Endometrial microvascular endothelial cells (primary cell): Measurements from ENCODE around the gene ANGEL2. TPM values are rescaled to one million over a fixed set of nuclear protein-coding genes. Genes with fewer than 3 reads are reported as not detected.
"Not testable (repeated sequence)": the region's sequence is repeated elsewhere in the genome, so short reads cannot be mapped to it uniquely, and the experiment has no call there.

Experiments
- in situ Hi-C: cut with HindIII; loops from 2 replicates; pipeline ENCODE4 v1.10.0; 2017; ENCODE audit warnings: low sequenced_read_pairs, low pct_unique_long_range_greater_than_20kb; ENCODE audit errors: inconsistent ontology term
- total RNA-seq: library from RNA; depleted of rRNA; stranded (reverse); fragments of >200 nt; gene quantifications from one replicate; pipeline ENCODE4 v1.2.3, GENCODE V29; 2015; ENCODE audit errors: inconsistent ontology term

The ANGEL2 gene, protein sequence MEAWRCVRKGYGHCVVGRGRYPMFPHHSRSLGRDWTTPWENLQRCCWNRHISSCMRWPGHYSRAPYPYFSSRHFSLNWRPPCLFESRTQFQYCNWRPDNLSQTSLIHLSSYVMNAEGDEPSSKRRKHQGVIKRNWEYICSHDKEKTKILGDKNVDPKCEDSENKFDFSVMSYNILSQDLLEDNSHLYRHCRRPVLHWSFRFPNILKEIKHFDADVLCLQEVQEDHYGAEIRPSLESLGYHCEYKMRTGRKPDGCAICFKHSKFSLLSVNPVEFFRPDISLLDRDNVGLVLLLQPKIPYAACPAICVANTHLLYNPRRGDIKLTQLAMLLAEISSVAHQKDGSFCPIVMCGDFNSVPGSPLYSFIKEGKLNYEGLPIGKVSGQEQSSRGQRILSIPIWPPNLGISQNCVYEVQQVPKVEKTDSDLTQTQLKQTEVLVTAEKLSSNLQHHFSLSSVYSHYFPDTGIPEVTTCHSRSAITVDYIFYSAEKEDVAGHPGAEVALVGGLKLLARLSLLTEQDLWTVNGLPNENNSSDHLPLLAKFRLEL
- total RNA-seq, result 28.9 TPM

DNA sequence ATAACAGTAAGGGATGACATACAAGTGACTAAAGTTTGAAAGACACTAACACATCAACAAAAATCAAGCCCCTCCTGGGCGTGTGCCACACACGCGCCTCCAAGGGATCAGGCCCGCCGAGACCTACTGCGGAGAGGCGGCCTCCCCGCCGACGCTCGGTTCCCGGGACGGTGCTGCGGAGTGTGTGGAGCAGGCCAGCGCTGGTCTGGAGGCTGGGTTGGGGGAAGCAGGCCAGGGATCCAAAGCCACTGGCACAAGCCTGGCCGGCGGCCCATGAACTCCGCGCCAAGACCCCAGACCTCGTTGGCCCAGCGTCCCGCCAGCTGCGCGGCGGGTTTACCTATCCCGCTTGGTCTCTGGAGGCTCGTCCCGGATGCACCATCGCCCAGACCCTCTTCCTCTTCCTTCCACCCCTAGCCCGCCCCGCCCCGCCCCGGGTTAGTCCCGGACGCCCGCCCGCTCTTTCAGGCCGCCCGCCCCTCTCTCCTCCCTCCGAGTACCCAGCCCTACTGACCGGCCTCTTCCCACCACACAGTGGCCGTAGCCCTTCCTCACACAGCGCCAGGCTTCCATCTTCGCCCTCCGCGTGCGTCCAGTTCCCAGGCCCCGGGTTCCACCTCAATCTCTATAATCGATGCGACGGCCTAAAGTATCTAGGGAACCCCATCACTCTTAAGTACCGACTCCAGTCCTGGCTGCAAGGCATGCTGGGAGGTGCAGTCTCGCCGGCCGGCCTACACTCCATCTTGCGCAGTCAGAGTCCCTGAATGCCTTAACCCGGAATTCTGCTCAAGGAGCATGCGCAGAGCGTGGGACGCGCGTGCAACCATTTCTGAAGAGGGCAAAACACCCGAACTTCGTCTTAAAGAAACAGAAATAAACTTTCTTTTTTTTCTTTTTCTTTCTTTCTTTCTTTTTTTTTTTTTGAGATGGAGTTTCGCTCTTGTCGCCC is at the start of gene ANGEL2:
TSS of gene ANGEL2 (minus strand) at position 769 of the 952 bp plus-strand sequence. CDS start at position 573, 196 bp downstream.
- in situ Hi-C loops, result no loop called here

DNA sequence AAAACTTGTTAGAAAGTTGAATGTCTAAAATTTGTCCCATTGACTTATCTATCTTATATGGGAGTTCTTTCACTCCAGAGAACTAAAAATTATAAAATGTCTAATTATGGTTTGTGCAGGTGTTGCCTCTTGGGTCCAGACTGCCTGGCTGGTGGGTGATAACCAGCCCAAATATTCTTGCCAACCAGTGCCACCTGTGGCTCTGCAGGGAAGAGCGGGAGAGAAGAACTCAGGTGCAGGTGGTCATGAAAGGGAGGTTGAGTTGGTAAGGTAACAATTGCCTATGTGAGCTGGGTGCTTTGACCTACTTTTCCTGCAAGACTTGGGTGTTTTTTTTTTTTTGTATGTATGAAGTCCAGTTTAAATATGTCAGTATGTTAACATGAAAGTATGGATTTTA is 45.6 kb upstream of the ANGEL2 start:
- in situ Hi-C loops, result no loop called here

DNA sequence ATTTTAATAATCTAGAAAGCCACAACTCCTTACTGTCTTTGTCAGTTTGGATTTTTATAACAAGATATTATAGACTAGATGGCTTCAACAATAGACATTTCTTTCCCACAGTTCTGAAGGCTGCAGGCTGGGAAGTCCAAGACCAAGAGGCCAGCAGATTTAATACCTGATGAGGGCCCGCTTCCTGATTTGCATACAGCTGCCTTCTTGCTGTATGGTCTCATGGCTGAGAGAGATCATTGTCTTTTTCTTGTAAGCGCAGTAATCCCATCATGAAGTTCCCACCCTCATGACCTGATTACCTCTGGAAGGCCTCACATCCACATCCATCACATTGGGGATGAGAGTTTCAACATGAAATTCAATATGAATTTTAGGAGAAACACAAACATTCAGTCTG is 45.2 kb upstream of the ANGEL2 start:
- in situ Hi-C loops, result no loop called here

DNA sequence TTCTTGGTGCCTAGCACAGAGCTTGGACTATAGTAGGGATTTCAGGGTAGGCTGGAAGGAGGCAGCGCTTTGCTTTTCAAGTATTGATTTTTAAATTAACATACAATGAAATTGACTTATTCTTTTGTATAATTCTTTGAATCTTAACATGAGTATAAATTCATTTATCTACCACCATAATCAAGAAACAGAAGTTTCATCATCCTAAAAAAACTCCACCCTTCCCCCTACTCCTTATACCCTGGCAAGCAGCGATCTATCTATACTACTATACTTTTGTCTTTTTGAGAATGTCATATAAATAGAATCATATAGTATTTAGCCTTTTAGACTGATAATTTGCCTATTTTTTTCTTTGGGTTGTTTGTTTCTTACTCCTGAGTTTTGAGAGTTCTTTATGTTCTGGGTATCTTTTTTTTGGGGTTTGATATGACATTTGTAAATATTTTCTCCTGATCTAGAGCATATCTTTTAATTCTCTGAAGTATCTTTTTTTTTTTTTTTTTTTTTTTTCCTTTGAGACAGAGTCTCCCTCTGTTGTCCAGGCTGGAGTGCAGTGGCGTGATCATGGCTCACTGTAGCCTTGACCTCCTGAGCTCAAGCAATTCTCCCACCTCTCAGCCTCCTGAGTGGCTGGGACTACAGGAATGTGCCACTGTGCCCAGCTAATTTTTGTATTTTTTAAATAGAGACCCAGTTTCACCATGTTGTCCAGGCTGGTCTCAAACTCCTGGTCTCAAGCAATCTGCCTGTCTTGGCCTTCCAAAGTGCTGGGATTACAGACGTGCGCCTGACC is 41.8 kb upstream of the ANGEL2 start:
- in situ Hi-C loops, result no loop called here

DNA sequence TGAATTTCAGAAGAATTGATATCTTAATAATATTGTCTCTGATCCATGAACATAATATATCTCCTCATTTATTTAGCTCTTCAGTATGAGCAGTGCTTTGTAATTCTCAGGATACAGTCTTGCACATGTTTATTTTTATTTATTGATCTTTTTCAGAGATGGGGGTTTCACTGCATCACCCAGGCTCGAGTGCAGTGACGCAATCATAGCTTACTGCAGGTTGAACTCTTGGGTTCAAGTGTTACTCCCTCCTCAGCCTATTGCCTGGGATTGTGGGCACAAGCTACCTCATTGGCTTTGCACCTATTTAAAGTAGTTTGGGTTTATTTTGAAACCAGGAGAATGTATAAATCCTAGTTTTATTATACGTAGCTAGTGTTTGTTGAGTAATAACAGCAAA is 40.1 kb upstream of the ANGEL2 start:
- in situ Hi-C loops, result no loop called here

DNA sequence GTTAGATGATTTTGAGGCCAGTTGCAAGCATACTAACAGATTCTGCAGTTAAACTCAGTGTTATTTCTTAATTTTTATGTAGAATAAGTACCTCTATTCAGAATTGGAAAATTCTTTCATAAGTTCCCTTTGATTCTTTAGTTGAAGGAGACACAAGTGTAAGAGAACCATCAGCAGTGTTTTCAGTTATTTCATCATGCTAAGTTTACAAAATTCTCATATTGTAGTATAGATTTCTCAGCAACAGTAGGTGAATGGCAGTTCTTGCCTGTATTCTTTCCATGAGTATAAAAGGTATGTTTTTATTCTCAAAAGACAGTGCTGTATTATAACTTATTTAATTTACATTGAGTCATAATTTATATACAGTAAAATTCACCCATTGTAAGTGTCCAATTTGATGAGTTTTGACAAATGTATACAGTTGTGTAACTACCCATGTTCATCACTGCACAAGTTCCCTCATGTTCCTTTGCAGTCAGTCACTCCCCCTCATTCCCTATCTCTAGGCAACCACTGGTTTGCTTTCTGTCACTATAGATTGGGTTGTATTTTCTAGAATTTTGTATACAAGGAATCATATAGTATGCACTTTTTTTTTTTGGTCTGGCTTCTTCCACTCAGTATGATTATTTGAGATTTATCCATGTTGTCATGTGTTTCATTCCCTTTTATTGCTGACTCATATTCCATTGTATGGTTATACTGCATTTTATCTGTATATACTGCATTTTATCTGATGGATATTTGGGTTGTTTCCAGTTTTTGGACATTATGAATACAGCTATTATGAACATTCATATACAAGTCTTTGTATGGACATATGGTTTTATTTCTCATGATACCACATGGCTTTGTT is 39.3 kb upstream of the ANGEL2 start:
- in situ Hi-C loops, result no loop called here

DNA sequence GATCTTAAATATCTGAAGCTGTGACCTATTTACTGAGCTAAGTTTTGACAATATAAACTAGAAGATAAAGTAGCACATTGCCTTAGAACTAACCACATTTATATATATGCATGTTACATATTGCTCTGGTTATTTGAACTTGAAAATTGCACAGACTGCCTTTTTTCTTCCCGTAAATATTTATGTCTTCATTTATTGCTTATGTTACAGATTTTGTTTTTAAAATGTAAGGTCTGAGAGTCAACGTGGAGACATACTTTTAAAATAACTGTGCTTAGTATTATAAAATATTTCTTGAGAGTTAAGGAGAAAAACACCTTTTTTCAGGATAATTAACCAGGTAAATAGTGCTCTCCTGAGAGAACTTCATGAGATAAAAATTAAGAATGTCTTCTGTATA is 38.5 kb upstream of the ANGEL2 start:
- in situ Hi-C loops, result no loop called here

DNA sequence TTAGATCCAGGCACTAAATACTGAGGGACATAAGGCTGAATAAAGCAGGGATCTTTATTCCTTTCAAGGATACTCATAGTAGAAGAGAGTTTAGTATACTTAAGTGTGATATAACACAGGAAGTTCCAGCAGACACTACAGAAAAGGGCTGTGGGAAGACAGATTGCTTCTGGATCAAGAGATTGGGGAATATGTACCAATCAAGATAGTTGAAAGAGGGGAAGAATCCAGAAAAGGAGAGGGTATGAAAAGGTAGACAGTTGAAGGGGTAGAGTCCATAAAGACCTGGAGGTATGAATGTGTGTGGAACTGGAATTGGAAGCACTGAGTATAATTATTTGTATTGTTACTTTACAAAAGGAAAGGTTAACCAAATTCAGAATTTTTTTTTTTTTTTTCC is 37.8 kb upstream of the ANGEL2 start:
- in situ Hi-C loops, result no loop called here

DNA sequence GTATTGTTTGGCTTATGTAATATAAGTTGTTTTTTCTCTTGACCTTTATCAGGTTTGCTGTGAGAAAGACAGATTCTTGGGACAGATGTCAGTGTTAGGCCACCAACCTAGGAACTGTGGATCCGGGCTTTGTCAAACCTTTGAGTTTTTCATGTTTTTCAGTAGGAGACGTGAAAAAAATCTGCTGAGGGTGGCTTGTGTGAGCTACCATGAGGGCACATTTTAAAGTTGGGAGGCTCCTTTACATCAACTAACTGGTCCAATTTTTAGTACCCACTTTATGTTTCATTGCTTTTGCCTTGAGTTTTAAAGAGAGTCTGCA is 36.2 kb upstream of the ANGEL2 start:
- in situ Hi-C loops, result no loop called here

DNA sequence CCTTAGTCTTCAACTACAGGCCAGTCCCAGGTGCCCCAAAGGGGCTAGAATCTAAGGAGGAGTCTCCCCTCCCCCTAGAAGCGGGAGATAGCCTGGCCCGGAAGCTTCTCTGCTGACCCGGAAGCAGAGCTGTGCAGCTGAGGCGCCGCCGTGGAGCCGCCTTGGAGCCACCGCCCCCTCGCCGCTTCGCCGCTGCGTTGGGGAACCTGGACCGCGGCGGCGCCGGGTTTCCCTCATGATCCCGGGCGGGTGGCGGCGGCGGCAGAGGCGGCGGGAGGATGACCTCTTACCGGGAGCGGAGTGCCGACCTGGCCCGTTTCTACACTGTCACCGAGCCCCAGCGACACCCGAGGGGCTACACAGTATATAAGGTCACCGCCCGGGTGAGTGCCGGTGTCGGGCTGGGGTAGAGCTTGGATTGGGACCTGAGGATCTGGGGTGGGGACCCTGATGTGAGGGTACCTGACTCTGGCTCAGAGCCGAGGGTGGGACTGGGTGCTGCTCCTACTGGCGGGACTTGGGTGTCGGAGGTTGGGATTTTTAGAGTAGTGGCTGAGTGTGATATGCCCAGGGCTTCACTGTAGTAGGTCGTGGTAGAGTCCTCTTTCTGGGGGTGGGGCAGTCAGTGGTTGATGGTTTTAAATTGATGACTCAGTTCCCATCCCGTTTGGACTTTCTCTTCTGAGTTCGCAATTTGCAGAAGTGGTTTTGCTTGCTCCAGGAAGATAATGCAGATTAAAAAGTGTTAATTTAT is 35.6 kb upstream of the ANGEL2 start, which contains the start of gene RPS6KC1:
TSS of gene RPS6KC1 (plus strand) at position 115 of the 754 bp plus-strand sequence. CDS start at position 279, 164 bp downstream.
- in situ Hi-C loops, result no loop called here

DNA sequence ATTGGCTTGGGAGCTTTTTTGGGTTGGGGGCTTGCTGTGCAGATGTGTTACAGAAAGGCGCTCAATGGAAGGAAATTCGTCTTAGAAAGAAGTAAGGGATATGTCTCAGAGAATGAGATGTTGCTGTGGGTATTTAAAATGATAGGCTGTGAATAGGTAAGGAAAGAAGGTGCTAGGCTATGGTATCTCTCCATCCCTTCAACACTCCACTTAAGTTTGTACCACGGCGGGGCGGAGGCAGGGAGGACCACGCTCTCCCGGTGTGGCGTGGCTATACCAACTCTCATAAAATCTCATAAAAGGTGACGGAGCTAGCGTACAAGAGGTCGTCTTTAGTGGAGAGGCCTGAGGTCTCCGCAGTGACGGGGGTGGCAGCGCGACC is 35.1 kb upstream of the ANGEL2 start:
- in situ Hi-C loops, result no loop called here

DNA sequence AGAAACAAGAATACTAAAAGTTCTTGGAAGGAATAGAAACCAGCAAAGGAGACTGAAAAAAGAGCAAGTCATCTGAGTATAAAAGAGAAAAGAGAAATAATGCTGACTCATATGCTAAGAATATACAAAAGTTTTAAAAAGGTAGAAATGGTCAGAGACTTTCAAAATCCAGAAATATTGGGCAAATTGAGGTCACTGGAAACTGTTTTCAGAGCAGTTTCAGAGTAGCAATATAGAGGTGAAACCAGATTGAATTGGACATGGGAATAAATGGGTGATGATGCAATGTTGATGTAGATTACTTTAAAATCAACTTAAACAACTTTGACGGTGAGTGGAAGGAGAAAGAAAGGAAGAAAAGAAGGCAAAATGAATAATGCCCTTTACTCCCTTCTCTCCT is 33.6 kb upstream of the ANGEL2 start:
- in situ Hi-C loops, result no loop called here

DNA sequence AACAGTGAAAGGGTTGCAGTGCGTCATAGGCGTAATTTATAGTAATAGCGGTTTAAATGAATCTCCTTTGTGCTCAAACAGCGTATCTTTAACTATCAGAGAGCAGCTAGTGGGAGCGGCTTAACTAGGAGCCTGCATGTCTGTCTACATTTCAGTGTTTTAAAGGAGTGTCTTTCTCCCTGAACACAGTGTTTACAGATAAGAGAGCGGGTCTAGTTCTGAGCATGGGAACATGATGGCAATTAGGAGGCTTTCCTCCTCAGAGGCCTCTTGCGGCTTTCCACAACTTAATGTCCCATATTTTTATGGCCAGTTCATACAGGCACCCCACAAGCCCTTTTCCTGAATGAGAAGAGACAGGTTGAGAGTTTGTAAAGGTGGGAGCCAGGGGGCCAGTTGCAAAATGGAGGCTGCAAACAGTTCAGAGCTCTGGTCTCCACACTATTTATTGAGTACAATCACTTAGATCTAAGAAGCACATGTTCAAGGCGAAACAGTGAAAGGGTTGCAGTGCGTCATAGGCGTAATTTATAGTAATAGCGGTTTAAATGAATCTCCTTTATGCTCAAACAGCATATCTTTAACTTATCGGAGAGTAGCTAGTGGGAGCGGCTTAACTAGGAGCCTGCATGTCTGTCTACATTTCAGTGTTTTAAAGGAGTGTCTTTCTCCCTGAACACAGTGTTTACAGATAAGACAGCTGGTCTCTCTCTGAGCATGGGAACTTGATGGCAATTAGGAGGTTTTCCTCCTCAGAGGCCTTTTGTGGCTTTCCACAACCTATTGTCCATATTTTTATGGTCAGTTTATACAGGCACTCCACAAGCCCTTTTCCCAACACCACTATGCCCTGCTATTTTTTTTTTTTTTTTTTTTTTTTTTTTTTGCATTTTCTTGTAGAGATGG is 29.9 kb upstream of the ANGEL2 start:
- in situ Hi-C loops, result not testable (repeated sequence)

DNA sequence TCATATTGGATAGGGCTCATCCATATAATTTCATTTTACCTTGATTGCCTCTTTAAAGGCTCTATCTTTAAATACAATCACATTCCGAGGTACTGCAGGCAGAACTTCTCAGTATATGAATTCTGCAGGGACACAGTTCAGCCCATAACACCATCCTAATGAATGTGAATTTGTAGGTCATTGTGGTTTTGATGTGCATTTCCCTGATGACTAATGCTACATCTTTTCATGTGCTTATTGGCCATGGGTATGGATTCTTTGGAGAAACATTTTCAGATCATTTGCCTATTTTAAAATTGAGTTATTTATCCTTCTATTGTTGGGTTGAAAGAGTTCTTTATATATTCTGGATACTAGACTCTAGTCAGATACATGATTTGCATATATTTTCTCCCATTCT is 25.8 kb upstream of the ANGEL2 start:
- in situ Hi-C loops, result no loop called here

DNA sequence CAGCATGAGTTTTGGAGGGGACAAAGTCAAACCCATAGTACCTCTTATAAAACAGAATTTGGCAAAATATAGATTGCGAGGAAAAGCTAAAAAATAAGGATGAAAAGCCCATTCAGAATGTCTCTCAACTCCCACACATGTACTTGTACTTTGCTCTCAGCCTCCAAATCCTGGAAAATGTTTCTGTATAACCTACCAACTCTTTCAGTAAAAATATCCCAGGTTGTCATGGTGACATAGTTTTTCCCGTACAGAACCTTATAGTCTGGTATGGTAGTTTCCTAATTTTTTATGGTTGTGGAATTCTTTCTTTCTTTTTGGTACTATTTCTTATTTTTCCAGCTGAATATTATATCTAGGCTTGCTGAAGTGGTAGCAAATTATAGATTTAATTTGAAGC is 19.9 kb upstream of the ANGEL2 start:
- in situ Hi-C loops, result no loop called here

DNA sequence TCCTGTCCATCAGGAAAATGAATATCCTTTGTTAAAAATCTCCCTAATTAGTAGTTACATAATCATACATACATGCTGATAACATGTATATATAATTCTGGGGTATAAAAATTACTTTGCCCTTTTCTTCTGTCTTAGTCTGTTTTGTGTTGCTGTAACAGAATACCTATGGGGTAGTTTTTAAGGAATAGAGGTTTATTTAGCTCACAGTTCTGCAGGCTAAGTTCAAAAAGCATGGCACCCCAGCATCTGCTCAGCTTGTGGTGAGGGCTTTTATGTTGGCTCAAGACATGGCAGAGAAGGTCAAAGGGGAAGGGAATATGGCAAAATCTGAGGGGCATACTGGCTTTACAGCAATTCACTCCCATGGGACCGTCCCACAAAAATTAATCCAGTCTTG is 19.0 kb upstream of the ANGEL2 start:
- in situ Hi-C loops, result no loop called here
